Immature natural killer cell (primary cell): ENCODE data around the gene RPS19. TPM values are rescaled to one million over a fixed set of nuclear protein-coding genes. Genes with fewer than 3 reads are reported as not detected.

Source experiments
- DNase-seq, 3 donors: peaks; one replicate each; pipeline ENCODE4 v3.0.0; 2022; ENCODE audit warnings: mixed read lengths in 1 of 3
- H3K27ac Mint-ChIP-seq, 6 donors: one replicate each; pipeline ENCODE4 v1.8.0; 2020; ENCODE audit warnings: mixed read lengths in 6 of 6, mild to moderate bottlenecking in 5 of 6, inconsistent platforms in 4 of 6, moderate library complexity in 3 of 6
- H3K27me3 Mint-ChIP-seq, 3 donors: one replicate each; pipeline ENCODE4 v1.8.0; 2020 to 2021; ENCODE audit warnings: low read depth in 3 of 3, mild to moderate bottlenecking in 3 of 3, mixed read lengths in 3 of 3, moderate library complexity in 3 of 3, inconsistent platforms in 1 of 3
- H3K36me3 Mint-ChIP-seq, 3 donors: one replicate each; pipeline ENCODE4 v1.8.0; 2020; ENCODE audit warnings: mixed read lengths in 3 of 3, inconsistent platforms in 2 of 3, mild to moderate bottlenecking in 2 of 3
- H3K4me1 Mint-ChIP-seq, 2 donors: one replicate each; pipeline ENCODE4 v1.8.0; 2020; ENCODE audit warnings: inconsistent platforms in 2 of 2, mild to moderate bottlenecking in 2 of 2, mixed read lengths in 2 of 2, moderate library complexity in 1 of 2
- H3K4me3 Mint-ChIP-seq, 5 donors: one replicate each; pipeline ENCODE4 v1.8.0; 2020; ENCODE audit warnings: mild to moderate bottlenecking in 5 of 5, mixed read lengths in 5 of 5, inconsistent platforms in 3 of 5, moderate library complexity in 3 of 5
- H3K9me3 Mint-ChIP-seq, 6 donors: one replicate each; pipeline ENCODE4 v1.8.0; 2020; ENCODE audit warnings: mild to moderate bottlenecking in 6 of 6, mixed read lengths in 6 of 6, inconsistent platforms in 4 of 6, moderate library complexity in 3 of 6
- polyA plus RNA-seq, 3 donors: library from polyadenylated mRNA; unstranded; fragments of 300-500 nt; fragmentation: Illumina TruSeq; gene quantifications; one replicate each; pipeline ENCODE4 v1.2.3, GENCODE V29; 2021

The RPS19 gene
- polyA plus RNA-seq, 3 donors from 2014 or later, result 2,260 to 5,043 (median 3,564) TPM

DNA sequence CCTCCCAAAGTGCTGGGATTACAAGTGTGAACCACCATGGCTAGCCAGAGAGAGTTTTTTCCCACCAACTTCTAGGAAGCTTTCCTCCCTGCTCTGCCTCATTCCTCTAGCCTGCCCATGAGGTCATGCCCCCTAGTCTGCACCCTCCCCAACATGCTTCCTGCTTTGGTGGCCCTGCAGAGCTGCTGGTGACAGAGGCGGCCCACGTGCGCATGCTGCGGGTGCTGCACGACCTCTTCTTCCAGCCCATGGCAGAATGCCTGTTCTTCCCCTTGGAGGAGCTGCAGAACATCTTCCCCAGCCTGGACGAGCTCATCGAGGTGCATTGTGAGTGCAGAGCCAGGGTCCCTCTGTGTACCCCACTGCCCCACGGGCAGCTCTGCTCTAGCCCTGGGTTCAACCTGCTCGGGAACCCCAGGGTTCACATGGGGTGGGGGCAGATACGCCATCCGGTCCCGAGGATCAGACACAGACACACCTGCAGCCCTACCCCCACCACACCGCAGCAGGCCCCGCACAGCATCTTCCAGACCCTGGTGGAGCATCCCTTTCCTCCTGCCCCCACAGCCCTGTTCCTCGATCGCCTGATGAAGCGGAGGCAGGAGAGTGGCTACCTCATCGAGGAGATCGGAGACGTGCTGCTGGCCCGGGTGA, 41.8 kb downstream of the RPS19 start:
- DNase-seq, result no peak
- Mint-ChIP-seq H3K9me3 (no peaks in the 10 kb centered on the region), H3K4me3 (no peak overlapping the region), H3K27me3 (peaks cover 0 to 2% (median 2%) of the 10 kb centered on the region in 3 donors), H3K36me3 (peaks cover 27 to 69% (median 30%) of the 10 kb centered on the region in 3 donors), H3K27ac (peak overlapping the region in 2 of 6 donors; percentile 34 to 43), H3K4me1 (peaks cover 38 to 39% of the 10 kb centered on the region in 2 donors)

DNA sequence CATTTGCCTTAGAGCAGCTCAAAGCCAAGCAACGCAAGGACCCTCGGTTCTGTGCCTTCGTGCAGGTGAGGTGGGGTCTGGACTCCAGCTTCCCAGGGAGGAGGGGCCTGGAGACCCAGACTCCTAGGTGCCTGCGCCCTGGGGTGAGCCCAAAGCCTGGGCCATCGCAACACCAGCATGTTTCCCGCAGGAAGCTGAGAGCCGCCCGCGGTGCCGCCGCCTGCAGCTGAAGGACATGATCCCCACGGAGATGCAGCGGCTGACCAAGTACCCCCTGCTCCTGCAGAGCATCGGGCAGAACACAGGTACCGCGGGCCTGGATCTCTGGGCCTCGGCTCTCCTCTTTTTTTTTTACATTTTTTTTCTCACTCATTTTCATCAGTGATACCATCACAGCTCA, 42.5 kb downstream of the RPS19 start:
- Mint-ChIP-seq H3K27ac (no peak overlapping the region), H3K36me3 (peaks cover 28 to 72% (median 31%) of the 10 kb centered on the region in 3 donors), H3K4me1 (peaks cover 37 to 38% of the 10 kb centered on the region in 2 donors), H3K27me3 (peaks cover 0 to 2% (median 2%) of the 10 kb centered on the region in 3 donors), H3K4me3 (no peak overlapping the region), H3K9me3 (no peaks in the 10 kb centered on the region)
- DNase-seq, result no peak

DNA sequence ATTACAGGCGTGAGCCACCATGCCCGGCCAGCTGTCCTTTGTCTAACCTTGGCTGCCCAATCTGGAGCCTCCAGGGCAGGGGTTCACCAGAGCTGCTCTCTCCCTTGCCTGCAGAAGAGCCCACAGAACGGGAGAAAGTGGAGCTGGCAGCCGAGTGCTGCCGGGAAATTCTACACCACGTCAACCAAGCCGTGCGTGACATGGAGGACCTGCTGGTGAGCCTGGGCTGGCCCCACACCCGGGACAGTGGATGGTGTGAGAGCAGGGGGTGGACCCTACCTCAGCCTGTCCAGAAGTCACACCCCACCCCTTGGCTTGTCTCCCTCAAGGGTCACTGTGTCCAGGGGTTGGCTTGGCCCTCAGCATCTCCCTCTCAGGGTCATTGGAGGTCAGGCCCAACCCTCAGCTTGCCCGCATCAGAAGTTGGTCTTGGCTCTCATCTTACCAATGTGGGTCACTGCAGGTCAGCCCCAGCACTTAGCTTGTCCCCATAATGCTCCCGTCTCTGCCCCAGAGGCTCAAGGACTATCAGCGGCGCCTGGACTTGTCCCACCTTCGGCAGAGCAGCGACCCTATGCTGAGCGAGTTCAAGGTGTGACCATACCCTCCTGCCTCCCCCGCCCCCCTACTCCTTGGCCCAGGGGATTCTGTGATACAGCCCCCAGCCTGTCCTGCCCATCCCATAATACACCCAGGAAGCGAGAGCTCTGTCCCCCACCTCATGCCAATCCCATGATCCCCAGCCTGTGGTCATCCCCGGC, 43.3 kb downstream of the RPS19 start:
- H3K4me1 Mint-ChIP-seq, result peaks cover 31 to 34% of the 10 kb centered on the region in 2 donors
- H3K36me3 Mint-ChIP-seq, result peaks cover 25 to 65% (median 31%) of the 10 kb centered on the region in 3 donors
- H3K9me3 Mint-ChIP-seq, result no peaks in the 10 kb centered on the region
- no peak for DNase-seq
- peaks cover 0 to 2% (median 2%) of the 10 kb centered on the region in 3 donors for H3K27me3 Mint-ChIP-seq
- no peak overlapping the region for H3K4me3 Mint-ChIP-seq
- H3K27ac Mint-ChIP-seq, result peak overlapping the region in 2 of 6 donors; percentile 45 to 67

DNA sequence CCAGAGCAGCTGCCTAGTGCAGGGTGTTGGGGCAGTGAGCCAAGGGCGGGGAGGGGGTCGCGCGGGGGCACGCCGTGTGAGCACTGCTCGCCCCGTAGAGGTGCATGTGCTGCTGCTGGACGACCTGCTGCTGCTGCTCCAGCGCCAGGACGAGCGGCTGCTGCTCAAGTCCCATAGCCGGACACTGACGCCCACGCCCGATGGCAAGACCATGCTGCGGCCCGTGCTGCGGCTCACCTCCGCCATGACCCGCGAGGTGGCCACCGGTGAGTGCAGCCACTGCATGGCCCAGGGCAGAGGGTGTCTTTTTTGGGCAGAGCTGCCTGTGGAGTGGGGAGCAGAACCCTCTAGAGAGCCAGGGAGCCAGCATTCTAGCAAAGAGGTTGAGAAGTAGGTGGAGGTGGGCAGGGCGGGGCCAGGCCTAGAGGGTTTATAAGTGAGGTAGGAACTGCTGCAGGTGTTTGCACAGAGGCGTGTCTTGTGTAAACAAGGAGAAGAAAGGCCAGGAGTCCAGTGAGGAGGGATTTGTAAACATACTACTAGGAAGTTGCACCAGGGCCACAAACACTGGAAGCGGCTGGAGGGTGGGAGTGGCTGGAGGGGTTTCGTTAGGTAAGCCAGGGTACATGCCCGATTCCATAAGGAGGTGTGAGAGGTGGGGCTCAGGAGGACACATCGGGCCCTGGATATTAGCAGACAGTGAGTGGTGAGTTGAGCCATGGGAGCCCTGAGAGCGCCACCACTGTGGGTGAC, 44.2 kb downstream of the RPS19 start:
- H3K36me3 Mint-ChIP-seq, result peaks cover 16 to 56% (median 23%) of the 10 kb centered on the region in 3 donors
- H3K4me3 Mint-ChIP-seq, result no peak overlapping the region
- peak overlapping the region in 4 of 6 donors; percentile 3 to 70 (median 50) for H3K27ac Mint-ChIP-seq
- H3K9me3 Mint-ChIP-seq, result no peaks in the 10 kb centered on the region
- H3K4me1 Mint-ChIP-seq, result peaks cover 24 to 26% of the 10 kb centered on the region in 2 donors
- no peak for DNase-seq
- peaks cover 0 to 2% (median 2%) of the 10 kb centered on the region in 3 donors for H3K27me3 Mint-ChIP-seq

DNA sequence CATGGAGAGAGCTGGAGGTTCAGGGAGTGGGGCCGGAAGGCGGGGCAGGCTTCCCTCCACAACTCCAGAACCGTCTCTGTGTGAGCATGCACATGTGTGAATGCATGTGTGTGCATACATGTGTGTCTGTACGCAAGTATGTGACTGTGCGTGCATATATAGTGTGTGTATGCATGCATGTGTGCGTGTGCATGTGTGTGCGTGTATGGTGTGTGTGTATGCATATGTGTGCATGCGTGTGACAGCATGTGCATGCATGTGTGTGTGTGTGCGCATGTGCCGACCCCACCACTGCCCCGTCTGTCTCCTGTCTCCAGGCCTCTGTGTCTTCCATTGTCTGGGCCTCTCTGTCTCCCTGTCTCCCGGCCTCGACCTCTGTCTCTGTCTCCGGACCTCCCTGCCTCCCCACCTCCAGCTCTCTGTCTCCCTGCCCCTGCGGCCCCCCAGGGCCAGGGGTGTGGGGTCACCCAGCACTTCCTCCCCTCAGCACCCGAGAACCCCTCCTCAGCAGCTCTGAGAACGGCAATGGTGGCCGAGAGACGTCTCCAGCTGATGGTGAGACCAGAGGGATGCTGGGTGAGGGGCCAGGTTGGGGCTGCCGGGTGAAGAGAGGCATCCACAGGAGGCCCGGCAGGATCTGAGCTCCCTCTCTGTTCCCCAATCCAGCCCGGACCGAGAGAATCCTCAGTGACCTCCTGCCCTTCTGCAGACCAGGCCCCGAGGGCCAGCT, 45.4 kb downstream of the RPS19 start:
- Mint-ChIP-seq H3K27me3 (peaks cover 2 to 4% (median 4%) of the 10 kb centered on the region in 3 donors), H3K9me3 (no peaks in the 10 kb centered on the region), H3K36me3 (peaks cover 16 to 46% (median 23%) of the 10 kb centered on the region in 3 donors), H3K4me1 (peaks cover 27 to 29% of the 10 kb centered on the region in 2 donors), H3K4me3 (no peak overlapping the region), H3K27ac (peak overlapping the region in 4 of 6 donors; percentile 6 to 53 (median 30))
- DNase-seq, result no peak

DNA sequence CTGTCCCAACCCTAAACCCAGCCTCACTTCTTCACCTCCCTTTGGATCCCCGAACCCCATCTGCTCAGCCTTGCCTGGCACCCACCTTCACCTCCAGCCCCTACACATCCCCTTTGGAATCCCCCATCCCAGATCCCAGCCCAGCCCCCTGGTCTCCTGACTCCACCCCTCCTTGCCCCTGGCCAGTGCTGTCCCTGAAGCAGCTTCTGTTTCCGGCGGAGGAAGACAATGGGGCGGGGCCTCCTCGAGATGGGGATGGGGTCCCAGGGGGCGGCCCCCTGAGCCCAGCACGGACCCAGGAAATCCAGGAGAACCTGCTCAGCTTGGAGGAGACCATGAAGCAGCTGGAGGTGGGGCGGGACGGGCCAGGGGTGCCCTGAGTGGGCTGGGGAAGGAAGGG, 46.2 kb downstream of the RPS19 start:
- Mint-ChIP-seq H3K4me3 (no peak overlapping the region), H3K36me3 (peaks cover 16 to 42% (median 23%) of the 10 kb centered on the region in 3 donors), H3K4me1 (peaks cover 36% of the 10 kb centered on the region in 2 donors)

DNA sequence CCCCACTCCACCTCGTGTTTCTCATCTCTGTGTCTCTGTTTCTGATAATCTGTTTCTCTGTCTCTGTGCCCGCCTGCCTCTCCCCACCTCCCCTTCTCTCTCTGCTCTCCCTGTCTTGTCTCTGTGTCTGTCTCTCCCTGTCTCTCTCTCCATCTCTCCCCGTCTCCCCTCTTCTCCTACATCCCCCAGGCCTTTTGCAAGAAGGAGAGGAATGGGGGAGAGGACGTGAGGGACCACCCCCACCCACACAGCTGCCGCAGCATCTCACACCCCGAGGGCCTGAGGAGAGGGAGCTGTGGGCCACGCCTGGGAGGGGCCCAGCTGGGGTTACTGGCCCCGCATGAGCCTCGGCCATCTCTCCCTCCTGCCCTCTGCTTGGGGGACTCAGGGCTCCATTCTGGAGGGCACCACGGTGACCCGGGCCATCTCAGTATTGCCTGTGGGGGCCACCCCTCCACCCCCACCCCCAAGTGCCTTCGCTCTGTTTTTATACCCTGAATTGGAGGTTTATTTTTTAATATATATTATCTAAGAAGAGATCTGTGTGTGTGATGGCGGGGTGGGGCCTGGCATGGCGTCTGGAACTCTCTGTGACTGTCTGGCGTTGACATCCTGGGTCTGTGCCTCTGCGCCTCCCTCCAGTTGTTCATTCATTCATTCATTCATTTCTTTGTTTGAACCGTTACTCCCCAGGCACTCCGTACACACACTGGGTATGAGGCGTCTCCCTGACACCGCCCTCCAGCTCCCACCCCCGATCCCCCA, 47.0 kb downstream of the RPS19 start:
- peaks cover 9 to 20% (median 9%) of the 10 kb centered on the region in 3 donors for H3K27me3 Mint-ChIP-seq
- peaks cover 16 to 35% (median 19%) of the 10 kb centered on the region in 3 donors for H3K36me3 Mint-ChIP-seq
- H3K4me1 Mint-ChIP-seq, result peaks cover 39 to 42% of the 10 kb centered on the region in 2 donors
- DNase-seq, result no peak
- no peaks in the 10 kb centered on the region for H3K9me3 Mint-ChIP-seq
- H3K27ac Mint-ChIP-seq, result peak overlapping the region in 4 of 6 donors; percentile 13 to 79 (median 48)
- H3K4me3 Mint-ChIP-seq, result no peak overlapping the region

More for the DNA sequence above, 46.2 kb downstream of the RPS19 start:
- peak overlapping the region in 4 of 6 donors; percentile 6 to 53 (median 29) for H3K27ac Mint-ChIP-seq
- peaks cover 2 to 12% (median 9%) of the 10 kb centered on the region in 3 donors for H3K27me3 Mint-ChIP-seq
- no peaks in the 10 kb centered on the region for H3K9me3 Mint-ChIP-seq
- no peak for DNase-seq

DNA sequence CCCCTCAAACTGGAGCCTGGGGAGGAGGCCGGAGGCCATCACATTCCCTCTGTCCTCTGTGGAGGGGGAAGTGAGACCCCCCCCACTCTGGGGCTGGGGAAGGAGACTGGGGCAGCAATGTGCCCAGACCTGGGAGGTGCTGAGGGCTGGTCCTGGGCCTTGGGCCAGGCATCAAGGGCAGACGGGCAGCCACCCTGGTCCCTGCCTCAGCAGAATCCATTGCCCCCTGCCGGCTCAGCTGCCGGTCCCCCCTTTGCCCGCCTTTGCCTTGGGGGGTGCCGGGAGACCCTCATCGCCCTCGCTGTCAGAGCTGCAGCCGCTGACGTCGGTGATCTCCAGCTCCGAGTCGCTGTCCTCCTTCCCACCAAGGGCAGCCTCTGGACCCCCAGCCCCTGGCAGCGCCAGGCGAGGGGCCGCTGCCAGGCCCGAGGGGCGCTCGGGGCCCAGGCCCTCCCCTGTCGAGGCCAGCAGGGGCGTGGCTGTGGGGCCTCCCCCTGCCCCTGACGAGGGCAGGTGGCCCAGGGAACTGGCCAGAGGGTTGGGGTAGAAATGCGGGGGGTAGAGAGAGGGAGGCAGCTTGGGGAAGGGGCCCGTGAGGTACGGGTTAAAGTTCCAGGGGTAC, 48.0 kb downstream of the RPS19 start:
- H3K4me1 Mint-ChIP-seq, result peaks cover 43 to 48% of the 10 kb centered on the region in 2 donors
- H3K27me3 Mint-ChIP-seq, result peaks cover 13 to 27% (median 18%) of the 10 kb centered on the region in 3 donors
- H3K27ac Mint-ChIP-seq, result no peak overlapping the region
- no peak overlapping the region for H3K4me3 Mint-ChIP-seq
- H3K36me3 Mint-ChIP-seq, result peaks cover 16 to 30% (median 19%) of the 10 kb centered on the region in 3 donors
- DNase-seq, result no peak
- H3K9me3 Mint-ChIP-seq, result no peaks in the 10 kb centered on the region

DNA sequence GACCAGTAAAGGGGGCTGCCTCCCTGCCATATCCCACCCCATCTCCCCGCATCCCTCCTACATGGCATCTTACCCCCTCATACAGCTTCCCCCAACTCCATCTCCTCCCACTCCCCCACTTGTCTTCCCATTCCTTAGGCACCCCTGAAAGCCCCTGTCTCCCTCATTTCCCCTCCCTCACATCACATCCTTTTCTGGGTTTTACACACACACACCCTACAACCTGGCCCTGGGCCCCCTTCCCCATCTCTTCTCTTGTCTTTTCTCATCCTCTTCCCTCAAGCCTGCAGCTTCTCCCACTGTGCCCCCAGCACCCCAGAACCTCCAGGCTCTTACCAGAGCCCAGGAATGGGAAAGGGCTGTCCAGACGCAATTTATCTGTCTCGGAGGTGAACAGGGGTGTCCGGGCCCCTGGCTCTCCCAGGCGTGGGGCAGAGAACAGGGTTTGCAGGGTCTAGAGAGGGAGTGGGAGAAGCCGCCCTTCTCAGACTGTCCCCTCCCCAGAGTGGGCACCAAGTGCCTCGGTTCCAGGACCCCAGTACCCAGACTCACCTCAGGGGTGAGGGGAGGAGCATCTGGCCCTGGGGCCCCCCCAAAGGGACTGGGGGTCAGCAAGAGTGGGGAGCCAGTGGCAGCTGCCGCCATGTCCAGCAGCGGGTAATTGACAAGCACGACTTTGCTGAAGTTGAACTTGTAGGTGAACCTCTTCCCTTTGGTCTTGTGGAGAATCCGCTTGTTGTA, 48.8 kb downstream of the RPS19 start:
- Mint-ChIP-seq H3K4me3 (no peak overlapping the region), H3K36me3 (peaks cover 12 to 25% (median 15%) of the 10 kb centered on the region in 3 donors), H3K27ac (peak overlapping the region in 4 of 6 donors; percentile 12 to 71 (median 42)), H3K4me1 (peaks cover 48 to 51% of the 10 kb centered on the region in 2 donors), H3K27me3 (peaks cover 13 to 27% (median 21%) of the 10 kb centered on the region in 3 donors), H3K9me3 (no peaks in the 10 kb centered on the region)
- no peak for DNase-seq

DNA sequence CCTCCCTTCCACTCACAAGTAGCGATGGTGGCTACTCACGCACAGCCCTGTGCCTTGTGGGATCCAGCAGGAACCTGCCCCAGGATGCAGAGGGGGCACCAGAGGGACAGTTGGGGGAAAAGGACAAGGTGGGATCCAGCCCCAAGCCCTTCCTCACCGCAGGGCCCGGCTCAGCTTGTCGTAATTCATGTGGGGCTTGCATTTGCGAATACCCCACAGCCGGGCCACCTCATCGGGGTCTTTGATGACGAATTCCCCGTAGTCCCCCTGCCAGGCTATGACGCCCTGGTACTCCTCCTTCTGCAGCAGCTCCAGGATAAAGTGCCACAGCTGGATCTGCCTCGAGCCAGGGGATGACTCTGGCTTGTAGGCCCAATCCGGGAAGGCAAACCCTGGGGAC, 49.7 kb downstream of the RPS19 start:
- Mint-ChIP-seq H3K27me3 (peaks cover 13 to 28% (median 25%) of the 10 kb centered on the region in 3 donors), H3K9me3 (no peaks in the 10 kb centered on the region), H3K4me1 (peaks cover 50 to 53% of the 10 kb centered on the region in 2 donors), H3K4me3 (no peak overlapping the region), H3K27ac (peak overlapping the region in 2 of 6 donors; percentile 36 to 71), H3K36me3 (peaks cover 9 to 19% (median 12%) of the 10 kb centered on the region in 3 donors)
- DNase-seq, result no peak

DNA sequence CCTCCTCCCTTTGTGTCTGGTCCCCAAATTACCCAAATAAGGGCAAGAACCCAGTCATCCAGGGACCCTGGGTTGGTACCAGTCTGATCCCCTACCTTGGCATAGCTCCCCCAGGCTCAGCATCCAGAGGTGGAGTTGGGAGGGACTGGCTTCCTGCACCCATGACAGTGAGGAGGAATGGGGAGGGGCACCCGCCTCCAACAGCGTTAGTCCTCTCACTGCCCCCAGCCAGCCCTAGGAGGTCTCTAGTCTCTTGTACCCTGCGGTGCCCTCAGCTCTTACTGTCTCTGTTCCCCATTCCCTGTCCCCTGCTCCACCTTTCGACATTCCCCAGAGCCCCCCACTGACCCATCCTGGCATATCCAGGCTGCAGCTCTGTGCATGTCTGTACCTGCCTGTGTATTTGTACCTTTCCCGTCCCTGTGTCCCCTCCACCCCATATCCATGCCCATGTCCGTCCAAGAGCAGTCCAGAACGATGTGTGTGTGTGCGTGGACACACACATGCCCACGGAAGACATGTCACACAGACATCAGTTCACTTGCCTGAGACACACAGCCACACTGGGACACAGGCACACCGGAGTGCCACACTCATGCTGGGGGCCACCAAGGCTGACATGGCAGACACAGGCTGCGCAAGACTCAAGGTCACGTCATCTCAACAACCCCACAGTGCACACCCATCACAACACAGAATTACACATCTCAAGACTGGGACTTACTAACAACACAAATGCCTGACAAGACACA, 50.4 kb downstream of the RPS19 start:
- Mint-ChIP-seq H3K36me3 (peaks cover 8 to 15% (median 9%) of the 10 kb centered on the region in 3 donors), H3K27ac (peak overlapping the region; percentile 19 to 77 (median 59)), H3K4me1 (peaks cover 48 to 49% of the 10 kb centered on the region in 2 donors), H3K9me3 (no peaks in the 10 kb centered on the region), H3K27me3 (peaks cover 12 to 28% (median 26%) of the 10 kb centered on the region in 3 donors), H3K4me3 (peak overlapping the region in 1 of 5 donors; percentile 0)
- no peak for DNase-seq
